GM19324 (cell line): Measurements from ENCODE around the gene CCDC88C.

Experiments used
- ATAC-seq: cut with Tn5 transposase; IDR thresholded peaks from one replicate; pipeline ENCODE4 v1.9.1; 2021; ENCODE audit warnings: mild to moderate bottlenecking, moderate library complexity; ENCODE audit not compliant: unreplicated experiment, low FRiP score

The CCDC88C gene

DNA sequence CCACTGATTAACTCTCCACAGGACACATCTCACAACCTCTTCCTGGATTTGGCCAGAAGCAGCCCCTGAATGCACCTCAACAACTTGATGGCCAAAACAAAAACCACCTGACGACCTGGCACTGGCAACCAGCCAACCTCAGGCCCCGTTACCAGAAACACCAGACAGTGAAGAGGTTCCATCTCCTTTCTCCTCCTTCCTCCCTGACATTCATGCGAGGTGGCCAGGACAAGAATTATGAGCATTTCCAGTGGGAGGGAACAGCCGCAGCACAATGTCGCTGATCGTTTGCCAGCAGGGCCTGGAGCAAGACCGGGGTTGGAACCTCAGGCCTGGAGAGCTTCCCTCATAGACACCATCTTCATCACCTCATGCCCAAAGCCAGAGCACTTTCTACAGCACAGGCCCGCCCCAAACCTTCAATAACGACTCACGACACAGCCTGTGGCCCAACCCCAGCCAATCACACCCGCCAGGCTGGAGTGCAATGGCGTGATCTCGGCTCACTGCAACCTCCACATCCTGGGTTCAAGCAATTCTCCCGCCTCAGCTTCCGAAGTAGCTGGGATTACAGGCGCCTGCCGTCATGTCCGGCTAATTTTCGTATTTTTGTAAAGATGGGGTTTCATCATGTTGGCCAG is 48.7 kb downstream of the CCDC88C start:
- no peak for ATAC-seq

DNA sequence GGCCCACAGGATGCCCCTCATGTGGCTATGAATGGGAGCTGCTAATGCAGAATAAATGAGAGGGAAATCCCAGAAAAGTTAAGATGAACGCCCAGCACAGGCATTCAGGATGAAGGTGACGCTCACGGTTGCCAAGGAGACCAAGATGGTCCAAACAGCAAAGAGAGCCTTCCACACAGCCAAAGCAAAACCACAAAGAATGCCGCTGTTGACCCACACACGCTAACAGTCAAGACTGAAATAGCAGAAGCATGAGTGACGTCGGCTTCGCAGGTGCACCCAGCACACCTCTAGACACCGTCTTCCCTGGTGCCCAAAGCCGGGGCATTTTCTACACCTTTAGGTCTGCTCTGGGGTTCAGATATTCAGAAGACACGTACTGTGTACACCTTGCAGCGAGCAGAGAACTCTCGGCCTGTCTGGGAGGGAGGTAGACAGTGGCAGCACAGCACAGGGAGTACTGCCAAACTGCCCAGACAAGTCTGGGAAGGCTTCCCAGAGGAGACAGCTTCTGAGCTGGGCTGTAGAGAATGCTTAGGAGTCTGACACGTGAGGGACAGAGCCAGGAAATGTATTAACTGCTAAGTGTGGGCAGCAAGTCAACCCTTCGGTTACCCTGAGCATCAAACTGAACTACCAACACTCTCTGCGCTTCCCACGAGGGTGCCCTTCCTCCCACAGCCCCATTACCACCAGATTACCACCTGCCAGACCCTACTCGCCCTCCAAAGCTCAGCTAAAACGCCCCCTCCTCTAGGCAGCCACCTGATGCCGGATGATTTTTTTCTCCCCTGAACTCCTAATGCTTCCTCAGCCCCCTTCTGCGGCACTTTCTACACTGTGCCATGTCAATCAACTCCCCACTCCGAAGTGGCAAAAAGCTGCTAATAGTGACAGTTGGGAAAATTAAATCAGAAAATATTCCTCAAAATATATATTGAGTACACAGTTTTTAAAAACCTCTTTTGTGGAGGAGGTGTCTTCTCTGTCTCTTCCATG is 50.1 kb downstream of the CCDC88C start:
- ATAC-seq: peak; percentile 61

DNA sequence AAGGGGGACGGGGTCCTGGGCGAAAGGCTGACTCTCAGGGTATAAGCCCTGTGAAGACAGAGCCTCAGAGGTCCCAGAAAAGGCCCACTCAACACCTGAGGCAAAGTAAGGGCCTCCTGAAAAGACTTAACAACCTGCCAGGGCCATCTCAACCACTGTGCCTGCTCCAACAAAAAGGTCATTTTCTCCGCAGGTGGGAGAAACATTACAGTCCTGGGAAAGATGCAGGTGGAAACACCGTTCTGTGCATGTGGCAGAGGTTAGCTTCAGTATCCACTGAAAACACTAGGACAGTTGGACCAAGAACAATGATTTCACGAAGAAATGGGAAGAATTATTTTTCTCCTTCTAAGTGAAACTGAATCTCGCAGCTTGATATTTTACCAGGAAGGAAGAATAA is 50.9 kb downstream of the CCDC88C start:
- no peak for ATAC-seq

DNA sequence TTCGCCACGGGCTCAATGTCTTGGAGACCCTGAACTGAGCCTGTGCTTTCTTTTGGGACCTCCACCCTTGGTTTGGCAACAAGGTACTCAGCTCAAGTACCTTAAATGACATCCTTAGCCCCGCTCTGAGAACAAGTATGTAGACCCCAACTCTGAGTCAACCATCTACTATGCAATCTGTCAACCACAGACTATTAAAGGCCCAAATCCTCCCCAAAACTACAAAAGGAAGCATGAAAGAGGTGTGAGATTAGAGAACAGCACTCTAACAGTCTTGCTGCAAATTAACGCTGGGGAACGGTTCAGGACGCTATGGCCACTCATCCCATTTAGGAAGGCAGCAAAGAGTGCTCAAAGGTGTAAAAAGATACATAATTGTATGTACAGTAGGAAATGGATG is 52.1 kb downstream of the CCDC88C start:
- ATAC-seq: no peak

DNA sequence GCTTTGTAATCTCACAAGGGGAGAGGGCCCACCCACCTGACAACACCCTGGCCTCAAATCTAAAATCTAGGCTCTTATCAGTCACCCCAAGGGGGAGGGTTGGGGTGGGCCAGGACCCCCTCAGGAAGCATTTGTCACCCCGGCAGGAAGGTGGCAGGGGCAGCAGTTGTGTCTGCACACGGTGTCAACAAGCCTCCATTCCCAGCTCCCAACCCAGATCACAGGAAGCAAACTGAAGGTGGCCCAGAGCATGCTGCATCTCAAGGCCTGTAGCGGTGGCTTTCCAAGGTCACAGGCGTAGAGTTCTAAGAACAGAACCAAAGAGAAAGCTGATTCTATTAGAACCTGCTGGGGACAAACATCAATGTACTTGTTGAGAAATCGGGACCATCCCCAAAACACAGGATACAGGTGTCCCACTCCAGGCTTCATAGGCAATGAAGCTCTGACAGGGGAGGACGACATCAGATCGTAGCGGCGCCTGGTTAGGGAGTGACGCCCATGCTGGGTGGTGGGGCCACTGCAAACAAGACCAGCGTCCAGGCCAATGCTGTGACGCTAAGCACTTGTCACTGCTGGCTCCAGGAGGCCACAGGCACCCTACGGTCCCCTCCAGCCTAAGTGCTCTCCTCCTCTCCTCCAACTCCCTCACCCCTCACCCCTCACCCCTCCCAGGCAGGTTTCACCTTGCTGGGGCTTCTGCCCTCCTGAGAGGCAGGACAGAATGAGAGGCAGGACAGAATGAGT is 52.9 kb downstream of the CCDC88C start:
- ATAC-seq: no peak

DNA sequence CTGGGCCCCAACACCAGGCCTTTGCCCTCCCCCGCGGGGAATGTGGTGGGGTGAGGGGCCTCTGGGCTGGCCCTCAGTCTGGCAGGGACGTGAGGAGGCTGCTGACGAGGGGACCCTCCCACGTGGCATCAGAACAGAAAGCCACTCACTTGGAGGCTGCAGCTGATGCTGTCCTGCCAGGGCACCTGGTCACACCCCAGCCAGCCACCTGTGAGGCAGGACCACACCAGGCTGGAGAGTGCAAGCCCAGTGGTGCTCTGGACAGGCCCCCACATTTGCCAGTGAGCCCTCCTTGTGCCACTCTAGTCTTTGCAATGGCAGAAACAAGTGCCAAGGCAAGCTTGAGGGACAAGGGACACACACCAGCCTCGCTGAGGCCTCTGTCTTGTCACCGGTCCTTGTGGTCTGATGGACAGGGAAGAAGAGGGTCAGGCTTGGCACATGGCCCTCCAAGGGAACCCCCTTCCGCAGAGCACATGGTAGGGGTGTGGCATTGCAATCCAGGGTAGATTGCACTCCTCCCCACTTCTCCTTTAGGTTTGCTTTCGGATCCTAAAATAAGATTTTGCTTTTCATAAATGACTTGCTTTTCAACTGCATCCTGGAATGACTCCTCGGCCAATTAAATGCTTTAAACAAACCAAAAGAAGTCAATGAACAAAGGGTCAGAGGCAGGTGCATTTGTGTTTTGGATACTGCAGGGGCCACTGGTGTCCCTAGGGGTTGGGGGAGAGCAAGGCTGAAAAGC is 53.7 kb downstream of the CCDC88C start:
- peak; percentile 68 for ATAC-seq

DNA sequence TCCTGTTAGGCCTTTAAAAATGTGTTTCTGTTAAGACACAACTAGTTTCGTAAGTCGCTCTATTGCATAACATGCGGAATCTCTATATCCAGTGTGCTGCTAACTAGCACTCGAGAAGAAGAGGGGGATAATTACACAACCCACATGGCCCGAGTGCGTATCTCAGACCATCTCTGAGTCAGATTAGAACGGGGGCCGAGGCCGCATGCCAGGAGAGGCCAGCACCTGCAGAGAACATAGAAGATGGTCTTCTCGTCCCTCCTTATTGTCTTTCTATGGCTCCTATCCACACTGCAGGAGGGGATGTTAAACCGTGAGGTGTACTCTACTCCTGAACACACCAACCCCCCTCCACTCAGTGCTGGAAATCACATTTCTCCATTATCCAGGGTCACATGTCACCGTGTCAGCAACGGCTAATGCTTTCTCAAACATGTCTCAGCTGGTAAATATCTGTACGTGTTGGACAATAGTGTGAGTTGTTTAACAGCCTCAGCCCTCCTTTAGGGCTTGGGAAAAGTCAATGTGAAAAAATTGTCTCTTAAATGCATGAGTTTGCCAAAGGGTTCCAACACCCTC is 56.3 kb downstream of the CCDC88C start:
- ATAC-seq: no peak

DNA sequence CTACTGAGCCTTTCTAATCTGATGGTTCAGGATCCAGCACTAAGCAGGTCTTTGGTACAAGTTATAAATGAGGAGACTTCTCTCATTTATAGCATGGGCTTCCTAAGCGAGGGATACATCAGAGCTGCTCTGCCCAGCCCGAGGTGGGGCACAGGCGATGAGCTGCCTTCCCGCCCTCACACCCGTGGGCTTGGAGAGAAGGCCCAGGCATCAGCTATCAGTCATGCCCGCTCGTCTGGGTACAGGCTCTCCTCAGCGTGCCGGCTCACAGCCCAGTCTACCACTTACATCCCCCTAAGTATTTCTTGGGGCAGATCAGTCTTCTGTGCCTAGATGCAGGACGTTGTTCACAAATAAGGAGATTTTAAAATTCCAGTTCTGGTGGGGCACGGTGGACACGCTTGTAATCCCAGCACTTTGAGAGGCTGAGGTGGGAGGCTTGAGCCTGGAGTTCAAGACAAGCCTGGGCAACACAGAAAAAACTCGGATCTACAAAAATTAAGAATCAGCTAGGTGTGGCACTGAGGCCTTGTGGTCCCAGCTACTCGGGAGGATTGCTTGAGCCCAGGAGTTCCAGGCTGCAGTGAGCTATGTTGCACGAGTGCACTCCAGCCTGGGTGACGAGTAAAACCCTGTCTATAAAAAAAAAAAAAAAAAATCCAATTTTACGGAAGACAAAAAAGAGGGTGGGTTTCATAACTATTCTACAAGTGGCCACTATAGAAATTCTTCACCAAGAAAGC is 57.0 kb downstream of the CCDC88C start:
- no peak for ATAC-seq

DNA sequence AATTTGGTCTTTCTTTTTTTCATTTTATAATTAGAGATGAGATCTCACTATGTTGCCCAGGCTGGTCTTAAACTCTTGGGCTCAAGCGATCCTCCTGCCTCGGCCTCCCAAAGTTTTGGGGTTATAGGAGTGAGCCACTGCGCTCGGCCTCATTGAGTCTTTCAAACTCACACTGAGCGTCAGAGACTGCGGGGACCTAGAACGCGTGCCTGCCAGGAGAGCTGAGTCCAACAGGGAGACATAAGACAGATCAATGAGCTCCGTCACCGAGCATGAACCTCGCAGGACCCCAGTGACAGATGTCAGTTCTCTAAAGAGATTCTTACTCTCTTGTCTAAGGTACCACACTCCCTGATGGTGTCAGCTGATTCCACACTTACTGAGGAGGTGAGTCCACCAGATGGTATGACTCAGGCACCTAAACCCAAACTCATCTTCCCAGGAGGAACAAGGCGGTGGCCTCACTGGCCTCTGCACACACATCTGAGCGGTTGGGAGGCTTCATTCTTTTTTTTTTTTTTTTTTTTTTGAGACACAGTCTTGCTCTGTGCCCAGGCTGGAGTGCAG is 58.9 kb downstream of the CCDC88C start:
- no peak for ATAC-seq

DNA sequence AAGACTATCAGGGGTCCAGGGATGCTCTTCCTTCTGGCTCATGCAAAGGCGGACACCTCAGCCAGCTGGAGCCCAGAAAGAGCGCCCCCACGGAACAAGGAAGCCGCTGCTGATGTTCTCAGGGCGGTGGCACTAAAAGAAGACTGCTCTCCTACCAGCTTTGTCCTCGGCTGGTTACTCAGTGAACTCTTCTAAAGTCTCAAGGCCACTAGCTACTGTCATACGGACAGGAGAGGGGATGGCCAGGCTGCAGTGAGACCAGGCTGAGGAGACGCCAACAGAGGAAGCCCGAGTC is 59.6 kb downstream of the CCDC88C start:
- ATAC-seq: no peak

DNA sequence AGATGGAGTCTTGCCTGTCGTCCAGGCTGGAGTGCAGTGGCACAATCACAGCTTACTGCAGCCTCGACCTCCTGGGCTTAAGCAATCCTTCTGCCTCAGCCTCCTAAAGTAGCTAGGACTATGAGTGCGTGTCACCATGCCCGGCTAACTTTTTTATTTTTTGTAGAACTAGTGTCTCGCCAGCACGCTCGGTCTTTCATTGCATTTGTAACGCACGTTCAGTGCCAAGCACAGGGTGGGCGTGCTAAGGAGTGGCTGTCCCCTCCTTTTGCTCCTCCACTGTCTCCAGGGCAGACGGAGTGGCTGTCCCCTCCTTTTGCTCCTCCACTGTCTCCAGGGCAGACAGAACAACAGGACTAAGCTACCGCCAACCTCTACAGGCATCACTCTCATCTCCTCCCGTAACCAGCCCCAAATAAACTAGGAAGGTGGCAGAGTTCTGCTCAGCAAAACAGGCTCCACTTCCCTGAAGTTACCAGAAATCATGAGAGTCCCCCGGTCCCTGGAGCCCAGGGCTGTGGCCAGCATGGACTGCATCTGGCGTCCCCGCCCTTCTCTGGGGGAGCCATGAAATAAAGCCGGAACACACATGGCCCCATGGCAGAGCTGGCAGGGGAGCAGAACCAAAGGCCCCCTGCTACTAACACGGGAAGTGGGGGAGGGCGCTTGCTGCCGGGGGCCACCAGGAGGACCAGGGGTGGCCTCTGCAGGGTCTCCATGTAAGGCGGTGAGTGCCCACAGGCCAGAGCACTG is 60.2 kb downstream of the CCDC88C start:
- no peak for ATAC-seq

DNA sequence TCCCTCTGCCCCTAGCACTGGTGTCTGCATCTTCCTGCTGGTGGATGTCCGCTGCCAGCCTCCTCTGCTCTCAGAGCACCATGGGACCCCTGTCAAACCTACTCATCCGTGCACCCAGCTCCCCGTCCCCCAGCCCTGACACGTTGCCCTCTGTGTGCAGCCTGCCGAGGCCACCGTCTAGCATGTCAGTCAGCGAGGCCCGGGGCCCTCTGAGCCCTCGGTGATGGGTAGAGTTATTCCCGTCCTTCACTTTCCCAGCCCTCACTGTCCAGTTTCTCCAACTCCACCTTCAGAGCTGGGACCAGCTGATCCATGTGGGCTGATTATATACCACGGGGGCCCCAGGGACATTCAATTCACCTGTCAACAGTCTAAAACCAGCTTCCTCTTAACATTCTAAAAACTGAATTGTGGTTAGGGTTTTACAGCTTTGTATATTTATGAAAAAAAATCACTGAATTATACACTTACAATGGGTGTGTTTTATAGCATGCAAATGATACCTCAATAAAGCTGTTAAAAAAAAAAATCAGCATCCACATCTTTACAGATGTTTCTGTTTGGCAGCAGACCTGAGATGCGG is 61.3 kb downstream of the CCDC88C start:
- ATAC-seq: no peak

DNA sequence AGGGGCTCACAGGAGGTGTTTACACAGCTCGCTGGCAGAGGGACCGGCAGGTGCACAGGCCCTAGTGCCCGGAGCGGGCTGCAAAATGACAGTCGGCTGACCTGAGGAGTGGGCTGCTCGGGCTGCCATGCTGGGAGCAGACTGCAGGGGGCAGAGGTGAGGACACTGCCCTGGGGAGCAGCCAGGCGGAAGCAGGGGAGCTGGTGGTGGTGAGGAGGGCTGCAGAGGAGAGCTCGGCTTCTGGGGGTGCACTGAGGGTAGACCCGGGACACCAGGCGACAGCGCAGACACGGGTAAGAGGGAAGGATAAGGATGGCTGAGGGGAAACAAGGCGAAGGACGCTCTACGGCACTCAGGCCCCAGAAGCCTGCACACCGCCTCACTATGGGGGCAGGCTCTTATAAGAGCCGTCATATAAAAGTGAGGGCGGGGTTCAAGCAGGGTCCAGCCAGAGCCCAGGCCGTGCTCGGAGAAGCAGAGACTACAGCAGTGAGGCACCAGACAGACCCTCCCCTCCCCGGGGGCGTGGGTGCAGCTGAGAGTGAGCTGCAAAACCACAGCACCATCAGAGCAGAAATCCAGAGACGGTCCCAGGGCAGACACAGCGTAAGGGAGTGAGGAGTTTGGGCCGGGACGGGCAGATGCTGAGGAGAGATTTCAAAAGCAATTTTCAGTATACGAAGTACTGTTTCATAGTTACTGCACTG is 62.5 kb downstream of the CCDC88C start:
- ATAC-seq: no peak

DNA sequence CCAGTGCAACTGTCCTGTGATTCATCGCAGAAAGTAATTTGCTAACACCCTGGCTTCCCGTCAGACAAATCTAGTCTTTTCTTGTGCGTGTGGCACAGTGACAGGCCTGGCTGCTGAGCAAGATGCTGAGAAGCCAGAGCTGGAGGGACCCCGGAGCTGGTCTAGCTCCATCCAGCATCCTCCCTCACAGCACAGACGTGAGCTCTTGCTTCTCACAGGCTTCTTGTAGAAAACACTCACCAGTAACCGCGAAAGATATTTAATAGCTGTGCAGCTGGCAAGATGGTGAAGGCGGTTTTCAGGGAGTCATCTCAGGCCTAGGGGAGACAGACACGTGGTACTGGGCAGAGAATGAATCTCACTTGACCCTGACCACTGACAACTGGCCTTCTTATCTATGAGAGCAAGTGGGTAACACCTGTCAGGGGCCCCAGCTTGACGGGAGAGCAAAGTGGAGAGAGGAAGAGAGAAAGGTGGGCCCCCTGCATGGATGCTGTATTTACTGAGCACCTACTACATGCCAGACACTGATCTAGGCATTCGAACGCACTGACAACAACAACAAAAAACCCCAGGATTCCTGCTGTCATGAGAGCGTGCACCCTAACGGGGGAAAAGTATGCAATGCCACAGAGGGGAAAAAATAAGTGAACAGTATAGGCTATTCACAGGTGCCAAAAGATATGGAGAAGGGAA is 63.3 kb downstream of the CCDC88C start:
- no peak for ATAC-seq

DNA sequence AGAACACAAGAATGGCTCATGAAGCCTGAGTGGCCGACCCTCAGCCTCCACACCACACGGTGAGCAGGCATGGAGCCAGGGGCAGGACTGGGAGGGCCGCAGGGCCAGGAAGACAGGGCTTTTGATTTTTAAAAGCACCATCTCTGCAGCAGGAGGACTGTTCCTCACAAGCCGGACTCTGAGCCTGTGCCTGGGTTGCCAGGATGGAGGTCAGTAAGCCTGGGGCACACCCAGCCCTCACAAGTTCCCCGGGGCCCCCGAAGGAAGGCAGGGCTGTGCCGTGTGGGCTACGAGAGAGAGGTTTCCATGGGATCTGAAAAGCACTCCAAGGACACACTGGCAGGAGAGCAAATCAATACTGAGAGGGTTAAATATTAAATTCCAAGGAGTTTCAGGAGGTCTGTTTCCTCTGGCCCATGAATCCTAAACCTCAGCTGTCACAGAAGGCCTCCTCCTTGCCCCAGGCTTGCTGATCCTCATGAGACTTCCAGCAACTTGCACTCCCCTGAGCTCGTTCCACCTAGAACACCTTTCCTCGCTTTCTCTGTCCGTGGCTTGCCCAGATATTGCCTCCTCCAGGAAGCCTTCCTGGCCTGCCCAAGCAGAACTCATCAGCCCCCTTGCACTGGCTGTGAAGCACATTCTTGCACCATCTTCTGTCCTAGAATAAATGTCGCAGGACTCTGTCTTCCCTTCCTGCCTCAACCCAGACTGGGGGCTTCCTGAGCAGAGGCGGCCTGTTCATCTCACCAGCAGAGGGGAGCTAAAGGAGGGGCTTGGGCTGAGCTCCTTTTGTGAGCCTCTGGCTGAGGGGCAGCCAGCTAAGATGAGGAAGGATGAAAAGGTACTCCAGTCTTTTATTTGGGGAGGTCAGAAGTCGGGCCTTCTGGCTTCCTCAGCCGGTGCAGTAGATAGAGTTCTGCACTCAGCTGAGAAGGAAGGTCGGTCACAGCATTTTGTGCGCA is 64.6 kb downstream of the CCDC88C start:
- ATAC-seq: no peak

DNA sequence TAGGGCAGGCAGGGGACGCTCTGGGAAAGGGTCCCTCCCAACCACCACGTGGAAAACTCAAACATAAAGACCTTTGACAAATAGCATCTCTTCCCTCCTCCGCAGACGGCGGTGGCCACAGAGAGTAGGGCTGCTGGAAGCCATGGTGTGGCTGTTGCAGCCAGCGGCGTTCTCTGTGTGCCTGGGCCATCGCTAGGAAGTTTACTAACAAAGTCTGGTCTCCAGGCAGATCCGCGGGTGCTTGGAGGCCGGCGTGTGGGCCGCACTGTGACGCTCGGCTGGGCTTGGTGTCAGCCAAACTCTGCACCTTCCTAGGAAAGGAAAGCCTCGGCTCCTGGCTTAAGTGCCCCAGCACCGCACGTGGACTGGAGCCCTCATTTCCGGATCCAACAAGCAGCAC is 65.6 kb downstream of the CCDC88C start:
- ATAC-seq: no peak
